Measurements from ENCODE around the gene CNPY3. TPM values are rescaled to one million over a fixed set of nuclear protein-coding genes. Genes with fewer than 3 reads are reported as not detected.

CNPY3 gene
- total RNA-seq, 1 donor from 2014 or later: 56.5 TPM

DNA sequence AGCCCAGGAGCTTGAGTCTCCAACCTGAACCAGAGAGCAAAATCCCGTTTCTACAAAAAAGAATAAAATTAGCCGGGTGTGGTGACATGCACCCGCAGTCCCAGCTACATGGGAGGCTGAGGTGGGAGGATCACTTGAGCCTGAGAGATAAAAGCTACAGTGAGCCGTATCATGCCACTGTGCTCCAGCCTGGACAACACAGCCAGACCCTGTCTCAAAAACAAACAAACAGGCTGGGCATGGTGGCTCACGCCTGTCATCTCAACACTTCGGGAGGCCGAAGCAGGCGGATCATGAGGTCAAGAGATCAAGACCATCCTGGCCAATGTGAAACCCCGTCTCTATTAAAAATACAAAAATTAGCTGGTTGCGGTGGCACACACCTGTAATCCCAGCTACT is 24.8 kb upstream of the CNPY3 start:
- no peak overlapping the region for H3K4me3 ChIP-seq (ENCODE audit: low read depth, low read length)
- TF ChIP-seq, protein P1, sequence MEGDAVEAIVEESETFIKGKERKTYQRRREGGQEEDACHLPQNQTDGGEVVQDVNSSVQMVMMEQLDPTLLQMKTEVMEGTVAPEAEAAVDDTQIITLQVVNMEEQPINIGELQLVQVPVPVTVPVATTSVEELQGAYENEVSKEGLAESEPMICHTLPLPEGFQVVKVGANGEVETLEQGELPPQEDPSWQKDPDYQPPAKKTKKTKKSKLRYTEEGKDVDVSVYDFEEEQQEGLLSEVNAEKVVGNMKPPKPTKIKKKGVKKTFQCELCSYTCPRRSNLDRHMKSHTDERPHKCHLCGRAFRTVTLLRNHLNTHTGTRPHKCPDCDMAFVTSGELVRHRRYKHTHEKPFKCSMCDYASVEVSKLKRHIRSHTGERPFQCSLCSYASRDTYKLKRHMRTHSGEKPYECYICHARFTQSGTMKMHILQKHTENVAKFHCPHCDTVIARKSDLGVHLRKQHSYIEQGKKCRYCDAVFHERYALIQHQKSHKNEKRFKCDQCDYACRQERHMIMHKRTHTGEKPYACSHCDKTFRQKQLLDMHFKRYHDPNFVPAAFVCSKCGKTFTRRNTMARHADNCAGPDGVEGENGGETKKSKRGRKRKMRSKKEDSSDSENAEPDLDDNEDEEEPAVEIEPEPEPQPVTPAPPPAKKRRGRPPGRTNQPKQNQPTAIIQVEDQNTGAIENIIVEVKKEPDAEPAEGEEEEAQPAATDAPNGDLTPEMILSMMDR (IDR thresholded peaks at IDR 0.05; ENCODE audit: insufficient read depth, low read length, poor library complexity, severe bottlenecking): no peak
- H3K36me3 ChIP-seq (ENCODE audit: control insufficient read depth, insufficient read depth, low read length): no peaks in the 10 kb centered on the region
- no peak for DNase-seq (ENCODE audit: low read depth)
- H3K27me3 ChIP-seq (ENCODE audit: control insufficient read depth, insufficient read depth, low read length): peaks cover 2% of the 10 kb centered on the region

DNA sequence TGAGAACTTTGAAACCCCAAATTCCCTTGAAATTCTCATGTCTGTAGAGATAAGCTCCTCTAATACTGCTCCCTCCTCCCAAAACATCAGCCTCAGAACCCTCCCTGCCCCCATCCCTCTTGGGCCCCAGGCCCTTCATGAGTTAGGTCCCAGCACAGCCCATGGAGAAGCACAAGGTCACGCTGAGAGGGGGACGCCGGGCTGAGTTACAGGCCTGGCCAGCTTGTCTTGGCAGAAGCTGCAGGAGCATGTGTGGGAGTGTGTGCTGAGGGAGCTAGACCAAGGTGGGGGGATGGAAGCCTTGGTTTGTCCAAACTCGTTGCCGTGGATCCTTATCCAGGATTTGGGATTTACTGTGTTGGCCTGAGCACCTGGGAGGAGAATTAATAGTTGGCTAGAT is 21.9 kb upstream of the CNPY3 start:
- no peak for DNase-seq (ENCODE audit: low read depth)
- Histone ChIP-seq H3K4me3 (ENCODE audit: low read depth, low read length) (no peak overlapping the region), H3K27me3 (ENCODE audit: control insufficient read depth, insufficient read depth, low read length) (peaks cover 2% of the 10 kb centered on the region), H3K36me3 (ENCODE audit: control insufficient read depth, insufficient read depth, low read length) (no peaks in the 10 kb centered on the region)
- TF ChIP-seq, protein P1 (IDR thresholded peaks at IDR 0.05; ENCODE audit: insufficient read depth, low read length, poor library complexity, severe bottlenecking): no peak

DNA sequence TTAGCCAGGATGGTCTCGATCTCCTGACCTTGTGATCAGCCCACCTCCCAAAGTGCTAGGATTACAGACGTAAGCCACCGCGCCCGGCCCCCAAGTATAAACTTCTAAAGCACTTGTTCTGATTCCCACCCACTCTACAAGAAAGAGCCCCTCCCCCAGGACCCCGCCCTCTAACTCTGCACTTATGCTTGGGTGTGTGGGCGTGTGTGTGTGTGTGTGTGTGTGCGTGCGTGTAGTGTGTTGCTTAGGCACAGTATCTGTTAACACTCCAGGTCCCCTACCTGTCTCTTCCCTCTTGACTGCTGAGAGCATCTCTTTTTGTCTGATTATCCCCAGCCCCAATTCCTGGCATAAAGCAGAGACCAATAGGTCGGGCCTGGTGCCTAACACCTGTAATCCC is 19.4 kb upstream of the CNPY3 start:
- H3K4me3 ChIP-seq (ENCODE audit: low read depth, low read length): no peak overlapping the region
- DNase-seq (ENCODE audit: low read depth): no peak
- H3K27me3 ChIP-seq (ENCODE audit: control insufficient read depth, insufficient read depth, low read length): peaks cover 2% of the 10 kb centered on the region
- H3K36me3 ChIP-seq (ENCODE audit: control insufficient read depth, insufficient read depth, low read length): no peaks in the 10 kb centered on the region
- TF ChIP-seq, protein P1 (IDR thresholded peaks at IDR 0.05; ENCODE audit: insufficient read depth, low read length, poor library complexity, severe bottlenecking): no peak

DNA sequence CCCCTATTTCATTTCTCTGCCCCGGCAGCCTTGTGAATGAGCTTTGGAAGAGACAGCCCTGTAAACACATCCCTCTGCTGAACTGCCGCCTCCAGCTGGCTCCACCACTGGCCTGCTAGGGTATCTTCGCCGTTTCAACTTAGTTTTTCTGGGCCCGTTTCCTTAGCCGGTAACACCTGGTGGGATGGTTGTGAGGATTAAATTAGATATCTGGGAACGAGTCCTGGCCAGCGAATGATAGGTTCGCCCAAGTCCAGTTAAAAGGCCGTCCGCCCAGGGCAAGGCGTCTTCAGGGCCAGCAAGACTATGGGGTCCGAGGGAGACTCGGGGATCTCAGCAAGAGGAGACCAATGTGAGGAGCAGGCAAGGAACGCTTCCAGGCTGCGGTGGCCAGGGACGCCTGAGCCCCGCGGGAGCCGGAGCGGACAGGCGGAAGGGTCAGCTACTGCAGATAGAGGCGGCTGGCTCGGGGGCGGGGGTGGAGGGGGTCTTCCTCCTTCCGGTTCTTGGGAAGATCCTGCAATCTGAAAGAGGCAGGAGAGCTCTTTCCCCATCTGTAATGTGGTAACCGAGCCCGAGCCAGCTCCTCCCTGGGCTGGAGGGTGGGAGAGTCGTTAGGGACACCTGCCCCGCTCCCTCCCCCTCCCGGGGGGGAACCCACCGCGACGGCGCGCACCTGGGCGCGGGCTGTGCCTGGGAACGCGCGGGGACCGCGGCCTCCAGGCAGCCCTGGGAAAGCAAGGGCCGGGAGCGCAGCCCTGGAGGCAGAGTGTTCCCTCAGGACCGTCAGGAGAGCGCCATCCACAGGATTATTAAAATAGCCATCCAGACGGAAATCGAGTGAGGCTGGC is 17.9 kb upstream of the CNPY3 start:
- no peak for DNase-seq (ENCODE audit: low read depth)
- Histone ChIP-seq H3K36me3 (ENCODE audit: control insufficient read depth, insufficient read depth, low read length) (no peaks in the 10 kb centered on the region), H3K27me3 (ENCODE audit: control insufficient read depth, insufficient read depth, low read length) (peaks cover 2% of the 10 kb centered on the region), H3K4me3 (ENCODE audit: low read depth, low read length) (peak overlapping the region; percentile 7)
- TF ChIP-seq, protein P1 (IDR thresholded peaks at IDR 0.05; ENCODE audit: insufficient read depth, low read length, poor library complexity, severe bottlenecking): peak; percentile 11

DNA sequence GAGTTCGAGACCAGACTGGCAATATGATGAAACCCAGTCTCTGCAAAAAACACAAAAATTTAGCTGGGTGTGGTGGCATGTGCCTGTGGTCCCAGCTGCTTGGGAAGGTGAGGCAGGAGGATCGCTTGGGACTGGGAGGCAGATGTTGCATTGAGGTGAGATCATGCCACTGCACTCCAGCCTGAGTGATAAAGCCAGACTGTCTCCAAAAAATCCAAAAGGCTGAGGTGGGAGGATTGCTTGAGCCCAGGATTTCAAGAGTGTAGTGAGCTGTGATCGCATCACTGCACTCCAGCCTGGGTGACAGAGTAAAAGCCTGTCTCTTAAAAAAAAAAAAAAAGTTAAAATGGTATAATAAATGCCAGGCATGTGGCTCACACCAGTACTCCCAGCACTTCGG is 14.7 kb upstream of the CNPY3 start:
- TF ChIP-seq, protein P1 (IDR thresholded peaks at IDR 0.05; ENCODE audit: insufficient read depth, low read length, poor library complexity, severe bottlenecking): no peak
- H3K27me3 ChIP-seq (ENCODE audit: control insufficient read depth, insufficient read depth, low read length): no peaks in the 10 kb centered on the region
- DNase-seq (ENCODE audit: low read depth): no peak

DNA sequence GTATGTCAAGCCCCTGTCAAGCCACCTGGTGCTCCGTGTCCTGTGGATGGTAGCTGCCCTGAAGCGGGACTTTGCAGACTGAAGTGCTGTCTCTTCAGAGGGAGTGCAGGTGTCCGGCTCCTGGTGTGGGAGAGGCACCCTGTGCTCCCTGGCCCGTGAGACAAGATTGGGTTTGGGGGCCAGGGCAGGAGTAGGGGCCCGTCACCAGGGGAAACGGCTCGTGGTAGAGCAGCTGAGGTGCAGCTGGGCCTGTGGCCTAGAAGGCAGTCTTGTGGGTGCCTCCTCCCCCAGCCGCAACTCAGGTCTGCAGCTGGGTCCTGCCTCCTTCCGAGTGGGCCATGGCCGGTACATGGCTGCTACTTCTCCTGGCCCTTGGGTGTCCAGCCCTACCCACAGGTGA is 13.5 kb upstream of the CNPY3 start, which contains the start of gene PTCRA:
TSS of gene PTCRA (plus strand) at position 322 of the 400 bp plus-strand sequence. CDS start at position 339, 17 bp downstream.
- Histone ChIP-seq H3K4me3 (ENCODE audit: low read depth, low read length) (no peak within 1 kb of the TSS), H3K27me3 (ENCODE audit: control insufficient read depth, insufficient read depth, low read length) (no peaks in the 10 kb centered on the region), H3K36me3 (ENCODE audit: control insufficient read depth, insufficient read depth, low read length) (no peaks in the 10 kb centered on the region)
- no peak for DNase-seq (ENCODE audit: low read depth)
- TF ChIP-seq, protein P1 (IDR thresholded peaks at IDR 0.05; ENCODE audit: insufficient read depth, low read length, poor library complexity, severe bottlenecking): no peak

More for the DNA sequence above, 14.7 kb upstream of the CNPY3 start:
- Histone ChIP-seq H3K4me3 (ENCODE audit: low read depth, low read length) (no peak overlapping the region), H3K36me3 (ENCODE audit: control insufficient read depth, insufficient read depth, low read length) (no peaks in the 10 kb centered on the region)

All from kidney epithelial cell (primary cell).